Vagina (tissue), 2 donors: ENCODE measurements around the gene RNF114.

Source experiments
- POLR2A ChIP-seq, 2 donors: fragments of 450-650 bp; IDR thresholded peaks; one replicate each; pipeline ENCODE4 v1.6.1; 2017; ENCODE audit warnings: antibody characterized with exemption in 2 of 2, mild to moderate bottlenecking in 2 of 2, moderate library complexity in 2 of 2
- POLR2AphosphoS5 ChIP-seq, 2 donors: sonication (generic); formaldehyde crosslinking; IDR thresholded peaks; one replicate each; pipeline ENCODE4 v1.9.0; 2017; ENCODE audit warnings: antibody characterized with exemption in 2 of 2, mild to moderate bottlenecking in 2 of 2, low read depth in 1 of 2; ENCODE audit not compliant: insufficient read depth in 1 of 2

DNA sequence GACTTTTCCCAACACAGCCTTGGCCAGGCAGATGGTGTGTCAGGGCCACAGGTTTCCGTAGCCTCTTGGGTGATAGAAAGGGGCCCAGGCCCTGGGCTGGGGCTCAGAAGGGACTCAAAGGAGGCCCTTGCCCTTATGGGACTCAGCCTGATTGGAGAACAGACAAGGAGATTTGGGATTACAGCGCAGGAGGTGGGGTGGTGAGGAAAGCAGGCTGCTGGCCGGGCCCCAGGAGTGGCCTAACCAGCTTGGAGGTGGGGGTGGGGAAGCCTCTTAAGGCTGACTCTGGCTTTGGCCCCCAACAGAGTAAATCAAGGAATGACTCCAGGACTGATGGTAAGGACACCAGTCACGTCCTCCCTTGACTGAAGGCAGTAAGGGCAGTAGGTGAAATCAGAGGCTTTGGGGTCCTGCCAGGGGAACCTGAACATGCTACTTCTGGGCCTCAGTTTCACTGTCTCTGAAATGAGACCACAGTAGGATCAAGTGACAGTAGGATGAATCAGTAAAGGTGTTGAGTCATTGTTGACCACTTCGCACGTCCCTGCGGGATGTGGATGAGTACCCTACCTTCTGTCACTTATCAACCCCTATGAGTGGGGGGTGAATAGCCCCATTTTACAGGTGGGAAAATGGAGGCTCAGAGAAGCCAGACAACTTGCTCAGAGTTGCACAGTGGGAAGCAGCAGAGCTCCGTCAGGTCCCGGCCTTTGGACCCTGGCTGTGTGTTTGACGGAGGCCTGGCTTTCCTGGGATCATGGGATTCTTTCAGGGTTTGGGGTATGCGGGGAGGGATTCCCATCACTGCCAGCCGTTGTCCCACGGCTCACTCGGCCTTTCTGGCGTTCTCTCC lies 51.0 kb downstream of the RNF114 start:
- TF ChIP-seq POLR2A (IDR thresholded peaks at IDR 0.05) (no peak), POLR2AphosphoS5 (IDR thresholded peaks at IDR 0.05; ENCODE audit: insufficient read depth in 1 of 2, low read depth in 1 of 2) (no peak)
